ENCODE measurements around the gene HINFP. TPM values are rescaled to one million over a fixed set of nuclear protein-coding genes. Genes with fewer than 3 reads are reported as not detected.

Gene HINFP
- polyA plus RNA-seq, 1 donor from 2014 or later: 50.0 TPM

- H3K9me3 ChIP-seq (ENCODE audit: low read length): no peaks in the 10 kb centered on the region
- no peaks in the 10 kb centered on the region for H4K20me1 ChIP-seq (ENCODE audit: insufficient read depth)
- H3K4me2 ChIP-seq (ENCODE audit: low read length): no peak overlapping the region
- no peak overlapping the region for H3K27ac ChIP-seq (ENCODE audit: low read length)
- TF ChIP-seq REST (IDR thresholded peaks at IDR 0.05; ENCODE audit: borderline replicate concordance): no peak
- TF ChIP-seq POLR2AphosphoS5 (IDR thresholded peaks at IDR 0.05): no peak
- no peak for TF ChIP-seq SMC3 (conservative IDR thresholded peaks at IDR 0.05; ENCODE audit: poor library complexity)
- no peak for TF ChIP-seq CTCF (IDR thresholded peaks at IDR 0.05; ENCODE audit: poor library complexity, severe bottlenecking)
- no peak for TF ChIP-seq RAD21 (conservative IDR thresholded peaks at IDR 0.05)
- no peak for TF ChIP-seq EP300 (conservative IDR thresholded peaks at IDR 0.05; ENCODE audit: poor library complexity, severe bottlenecking)
- no peak for TF ChIP-seq TAF1 (IDR thresholded peaks at IDR 0.05; ENCODE audit: low read depth)
- TF ChIP-seq MXI1 (conservative IDR thresholded peaks at IDR 0.05; ENCODE audit: poor library complexity, severe bottlenecking): no peak
- no peak for TF ChIP-seq EZH2 (IDR thresholded peaks at IDR 0.05; ENCODE audit: borderline replicate concordance, insufficient read depth, low read length, poor library complexity, severe bottlenecking)
- peaks cover 17% of the 10 kb centered on the region for H3K79me2 ChIP-seq (replicated peaks; ENCODE audit: insufficient read depth, low read length)
- H3K4me3 ChIP-seq (ENCODE audit: low read length): no peak overlapping the region
- H3K36me3 ChIP-seq (ENCODE audit: insufficient read depth, low read length): no peaks in the 10 kb centered on the region
- no peaks in the 10 kb centered on the region for H3K27me3 ChIP-seq (ENCODE audit: insufficient read depth, low read depth, low read length)
- no peaks in the 10 kb centered on the region for H3F3A ChIP-seq (ENCODE audit: insufficient read depth, low read length, poor library complexity, severe bottlenecking)
- no peaks in the 10 kb centered on the region for H3K9me2 ChIP-seq (ENCODE audit: insufficient read depth, low read length)
- H3K9ac ChIP-seq (ENCODE audit: low read length): no peak overlapping the region
- H2AFZ ChIP-seq (ENCODE audit: low read depth, low read length): no peak overlapping the region
Measured at GRCh38 chr11:119125821-119126220, 4.4 kb downstream of the HINFP start.

- Histone ChIP-seq H3K36me3 (ENCODE audit: insufficient read depth, low read length) (no peaks in the 10 kb centered on the region), H3F3A (ENCODE audit: insufficient read depth, low read length, poor library complexity, severe bottlenecking) (no peaks in the 10 kb centered on the region), H2AFZ (ENCODE audit: low read depth, low read length) (no peak overlapping the region), H3K9me3 (ENCODE audit: low read length) (no peaks in the 10 kb centered on the region), H3K27ac (ENCODE audit: low read length) (no peak overlapping the region), H3K4me3 (ENCODE audit: low read length) (no peak overlapping the region), H4K20me1 (ENCODE audit: insufficient read depth) (no peaks in the 10 kb centered on the region), H3K9me2 (ENCODE audit: insufficient read depth, low read length) (no peaks in the 10 kb centered on the region), H3K4me2 (ENCODE audit: low read length) (no peak overlapping the region), H3K27me3 (ENCODE audit: insufficient read depth, low read depth, low read length) (no peaks in the 10 kb centered on the region), H3K79me2 (replicated peaks; ENCODE audit: insufficient read depth, low read length) (peaks cover 17% of the 10 kb centered on the region), H3K9ac (ENCODE audit: low read length) (no peak overlapping the region)
- TF ChIP-seq TAF1 (IDR thresholded peaks at IDR 0.05; ENCODE audit: low read depth): no peak
- TF ChIP-seq SMC3 (conservative IDR thresholded peaks at IDR 0.05; ENCODE audit: poor library complexity): no peak
- no peak for TF ChIP-seq REST (IDR thresholded peaks at IDR 0.05; ENCODE audit: borderline replicate concordance)
- no peak for TF ChIP-seq POLR2AphosphoS5 (IDR thresholded peaks at IDR 0.05)
- TF ChIP-seq RAD21 (conservative IDR thresholded peaks at IDR 0.05): no peak
- TF ChIP-seq EP300 (conservative IDR thresholded peaks at IDR 0.05; ENCODE audit: poor library complexity, severe bottlenecking): no peak
Measured at GRCh38 chr11:119126675-119127268, 5.4 kb downstream of the HINFP start.
